GM12872 (cell line): Measurements from ENCODE around the gene SUPT20H.

Source experiments
- TF ChIP-seq, protein P1 (sequence below): IDR thresholded peaks from 3 replicates; pipeline ENCODE4 v1.5.1; 2011; ENCODE audit warnings: low read depth, mild to moderate bottlenecking, low read length, moderate library complexity; ENCODE audit not compliant: insufficient read depth

The SUPT20H gene

DNA sequence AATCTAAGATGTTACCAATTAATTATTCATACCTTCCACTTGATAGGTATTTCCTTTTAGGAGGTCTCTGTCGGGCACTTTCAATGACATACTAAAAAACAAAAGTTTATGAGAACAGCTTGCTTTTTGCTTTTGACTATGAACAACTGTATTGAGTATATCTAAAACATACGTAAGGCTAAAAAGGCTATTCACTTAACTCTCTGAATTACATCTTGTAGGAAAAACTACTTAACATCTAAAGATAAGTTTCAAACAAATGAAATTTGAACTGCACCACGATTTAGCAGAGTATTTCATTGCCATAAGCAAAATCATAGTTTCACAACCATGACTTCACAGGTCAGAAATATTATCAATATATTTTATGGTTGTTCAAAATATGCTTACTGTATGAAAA is 11.6 kb downstream of the SUPT20H start:
- TF ChIP-seq, protein P1, sequence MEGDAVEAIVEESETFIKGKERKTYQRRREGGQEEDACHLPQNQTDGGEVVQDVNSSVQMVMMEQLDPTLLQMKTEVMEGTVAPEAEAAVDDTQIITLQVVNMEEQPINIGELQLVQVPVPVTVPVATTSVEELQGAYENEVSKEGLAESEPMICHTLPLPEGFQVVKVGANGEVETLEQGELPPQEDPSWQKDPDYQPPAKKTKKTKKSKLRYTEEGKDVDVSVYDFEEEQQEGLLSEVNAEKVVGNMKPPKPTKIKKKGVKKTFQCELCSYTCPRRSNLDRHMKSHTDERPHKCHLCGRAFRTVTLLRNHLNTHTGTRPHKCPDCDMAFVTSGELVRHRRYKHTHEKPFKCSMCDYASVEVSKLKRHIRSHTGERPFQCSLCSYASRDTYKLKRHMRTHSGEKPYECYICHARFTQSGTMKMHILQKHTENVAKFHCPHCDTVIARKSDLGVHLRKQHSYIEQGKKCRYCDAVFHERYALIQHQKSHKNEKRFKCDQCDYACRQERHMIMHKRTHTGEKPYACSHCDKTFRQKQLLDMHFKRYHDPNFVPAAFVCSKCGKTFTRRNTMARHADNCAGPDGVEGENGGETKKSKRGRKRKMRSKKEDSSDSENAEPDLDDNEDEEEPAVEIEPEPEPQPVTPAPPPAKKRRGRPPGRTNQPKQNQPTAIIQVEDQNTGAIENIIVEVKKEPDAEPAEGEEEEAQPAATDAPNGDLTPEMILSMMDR, result no peak

DNA sequence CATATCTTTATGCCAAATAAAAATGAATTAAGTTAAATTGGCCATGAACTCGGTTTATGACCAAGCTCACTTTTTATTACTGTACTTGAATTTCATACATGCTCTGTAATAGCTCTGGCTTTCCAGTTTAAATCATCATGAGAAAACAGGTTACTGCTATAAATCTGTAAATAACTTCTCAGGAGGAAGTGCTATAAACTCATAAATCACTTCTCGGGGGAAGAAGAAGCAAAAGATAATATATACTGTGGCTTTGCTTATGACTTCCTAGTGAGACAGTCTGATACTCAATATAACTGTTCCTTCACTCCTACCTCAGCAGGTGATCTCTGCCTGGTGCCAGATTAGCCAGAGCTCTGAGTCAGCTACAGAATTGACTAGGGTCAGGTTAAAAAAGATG is 12.5 kb downstream of the SUPT20H start:
- TF ChIP-seq, protein P1, result no peak

DNA sequence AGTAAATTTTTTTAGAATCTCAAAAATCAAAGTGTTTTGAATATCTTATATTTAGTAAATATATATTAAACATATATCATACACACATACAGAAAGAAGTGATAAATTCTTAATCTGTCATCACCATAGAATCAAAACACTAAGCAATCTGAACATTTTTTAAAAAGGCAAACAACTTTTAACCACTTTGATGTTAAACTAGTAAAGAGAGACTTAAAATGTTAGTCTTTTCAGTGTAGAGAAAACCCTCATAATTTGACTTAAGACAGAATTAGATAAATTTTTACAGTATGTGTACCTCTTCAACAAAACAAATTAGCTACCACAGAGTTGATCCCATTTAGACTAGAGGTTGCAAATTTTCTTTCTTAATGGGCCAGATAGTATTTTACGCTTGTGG is 13.4 kb downstream of the SUPT20H start:
- TF ChIP-seq, protein P1, result no peak

DNA sequence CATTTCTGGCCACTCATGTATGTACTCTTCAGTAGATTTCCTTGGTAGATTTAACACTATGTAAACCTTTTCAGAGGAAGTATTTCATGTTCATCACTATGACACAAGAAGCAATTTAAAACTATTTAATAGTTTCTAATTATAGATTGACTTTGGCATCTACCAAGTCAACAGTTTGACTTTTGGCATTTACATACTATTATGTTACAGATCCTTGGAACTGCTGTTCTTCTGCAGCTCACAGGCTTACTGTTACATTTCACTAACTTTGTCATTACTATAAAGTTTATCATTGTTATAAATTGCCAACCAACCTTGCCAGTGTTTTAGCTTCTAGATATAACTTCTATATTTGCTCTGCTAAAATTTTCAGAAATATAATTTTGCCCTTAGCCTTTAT is 18.7 kb downstream of the SUPT20H start:
- TF ChIP-seq, protein P1, result no peak

DNA sequence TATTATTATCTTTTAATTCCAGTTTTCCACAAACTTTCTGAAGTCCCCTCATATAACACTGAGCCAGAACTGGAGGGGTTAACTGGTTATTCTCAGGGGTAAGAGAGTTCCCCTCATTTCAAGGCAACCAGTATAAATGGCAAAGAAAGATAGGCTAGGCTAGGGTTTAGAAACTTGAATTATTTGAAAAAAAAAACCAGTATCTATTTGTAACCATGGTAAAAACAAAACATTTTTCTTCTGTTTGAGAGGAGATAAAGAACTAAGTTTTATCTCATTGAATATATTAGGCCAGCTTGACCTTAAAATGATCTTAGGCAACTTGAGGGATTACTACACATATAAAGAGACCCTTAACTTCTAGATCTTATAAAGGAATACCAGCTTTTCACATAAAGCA is 19.6 kb downstream of the SUPT20H start:
- TF ChIP-seq, protein P1, result no peak

DNA sequence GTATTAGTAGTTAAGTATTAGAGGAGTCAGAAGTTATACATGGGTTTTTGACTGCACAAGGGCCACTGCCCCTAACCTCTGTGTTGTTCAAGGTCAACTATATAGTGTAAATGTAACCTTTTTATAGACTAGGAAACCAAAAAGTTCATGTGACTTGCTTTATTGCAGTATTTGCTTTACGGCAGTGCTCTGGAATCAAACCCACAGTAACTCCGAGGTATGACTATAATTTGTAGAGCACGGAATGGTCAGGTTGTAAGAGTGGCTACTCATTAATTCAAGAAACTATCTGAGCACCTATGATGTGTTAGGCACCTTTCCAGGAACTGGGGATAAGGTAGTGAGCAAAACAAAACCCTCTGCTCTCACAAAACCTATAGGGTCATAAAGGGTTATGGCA is 22.2 kb downstream of the SUPT20H start:
- TF ChIP-seq, protein P1, result no peak

DNA sequence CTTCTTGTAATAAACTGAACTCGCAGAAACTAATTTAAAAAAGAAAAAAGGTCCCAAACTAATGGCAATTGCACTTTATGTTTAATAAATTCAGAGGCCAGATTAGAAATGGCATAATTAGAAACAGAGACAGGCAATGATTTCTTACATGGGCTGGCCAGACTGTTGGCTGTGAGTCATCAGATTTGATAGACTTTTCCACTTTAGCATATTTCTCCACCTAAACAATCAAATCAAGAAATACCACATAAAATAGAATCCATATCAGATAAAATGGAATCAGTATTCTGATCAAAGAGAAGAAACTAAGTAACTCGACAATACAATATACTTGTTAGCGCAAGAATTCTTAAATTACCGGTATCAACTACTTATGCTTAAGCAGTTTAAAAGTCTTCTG is 29.9 kb downstream of the SUPT20H start:
- TF ChIP-seq, protein P1, result no peak

DNA sequence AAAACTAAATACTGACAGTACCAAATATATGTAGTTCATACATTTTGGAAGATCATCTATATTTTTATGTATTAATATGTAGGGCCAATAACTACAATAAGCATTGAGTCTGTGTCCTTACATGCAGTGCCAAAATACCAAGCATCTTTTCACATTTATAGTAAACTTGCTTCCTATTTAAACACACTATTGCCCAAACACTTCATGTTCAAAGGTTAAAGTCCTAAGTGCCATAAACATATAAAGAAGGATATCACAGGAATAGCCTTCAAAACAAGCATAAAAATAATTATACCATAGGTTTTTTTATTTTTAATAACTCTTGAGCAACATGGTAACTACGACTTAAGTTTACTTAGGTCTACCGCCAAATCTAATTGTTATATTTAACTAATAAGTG is 31.8 kb downstream of the SUPT20H start:
- TF ChIP-seq, protein P1, result no peak
